ENCODE measurements around the gene SARS2.
"Not testable (repeated sequence)": the region's sequence is repeated elsewhere in the genome, so short reads cannot be mapped to it uniquely, and the experiment has no call there.

SARS2 gene

GRCh38 chr19:38945562-38946228 is 15.1 kb upstream of the SARS2 start:
- Histone ChIP-seq H3K9ac (ENCODE audit: low read length) (no peak overlapping the region), H3K27ac (ENCODE audit: low read depth, low read length) (no peak overlapping the region)

GRCh38 chr19:38944981-38945506 is 14.5 kb upstream of the SARS2 start:
- H3K4me3 ChIP-seq (ENCODE audit: low read depth, low read length), result no peak overlapping the region
- H3K27ac ChIP-seq (ENCODE audit: low read depth, low read length), result no peak overlapping the region
- no peak overlapping the region for H3K9ac ChIP-seq (ENCODE audit: low read length)
- peaks cover 7% of the 10 kb centered on the region for H3K36me3 ChIP-seq (ENCODE audit: control insufficient read depth, insufficient read depth, low read length)
- H3K27me3 ChIP-seq (ENCODE audit: control insufficient read depth, insufficient read depth, low read length), result no peaks in the 10 kb centered on the region
- no peaks in the 10 kb centered on the region for H3K9me3 ChIP-seq (ENCODE audit: control insufficient read depth, insufficient read depth, low read depth, low read length)
- no peaks in the 10 kb centered on the region for H3K4me1 ChIP-seq (ENCODE audit: control insufficient read depth, insufficient read depth, low read length)

More at GRCh38 chr19:38945562-38946228, 15.1 kb upstream of the SARS2 start:
- Histone ChIP-seq H3K36me3 (ENCODE audit: control insufficient read depth, insufficient read depth, low read length) (peaks cover 7% of the 10 kb centered on the region), H3K4me3 (ENCODE audit: low read depth, low read length) (no peak overlapping the region), H3K4me1 (ENCODE audit: control insufficient read depth, insufficient read depth, low read length) (no peaks in the 10 kb centered on the region), H3K27me3 (ENCODE audit: control insufficient read depth, insufficient read depth, low read length) (no peaks in the 10 kb centered on the region), H3K9me3 (ENCODE audit: control insufficient read depth, insufficient read depth, low read depth, low read length) (no peaks in the 10 kb centered on the region)

GRCh38 chr19:38942471-38943181 is 12.1 kb upstream of the SARS2 start:
- no peaks in the 10 kb centered on the region for H3K4me1 ChIP-seq (ENCODE audit: control insufficient read depth, insufficient read depth, low read length)
- no peak overlapping the region for H3K4me3 ChIP-seq (ENCODE audit: low read depth, low read length)
- H3K27me3 ChIP-seq (ENCODE audit: control insufficient read depth, insufficient read depth, low read length), result no peaks in the 10 kb centered on the region
- no peaks in the 10 kb centered on the region for H3K9me3 ChIP-seq (ENCODE audit: control insufficient read depth, insufficient read depth, low read depth, low read length)
- no peak overlapping the region for H3K27ac ChIP-seq (ENCODE audit: low read depth, low read length)
- no peak overlapping the region for H3K9ac ChIP-seq (ENCODE audit: low read length)
- H3K36me3 ChIP-seq (ENCODE audit: control insufficient read depth, insufficient read depth, low read length), result peaks cover 7% of the 10 kb centered on the region

- Histone ChIP-seq H3K4me1 (ENCODE audit: control insufficient read depth, insufficient read depth, low read length) (no peaks in the 10 kb centered on the region), H3K4me3 (ENCODE audit: low read depth, low read length) (no peak overlapping the region), H3K9me3 (ENCODE audit: control insufficient read depth, insufficient read depth, low read depth, low read length) (no peaks in the 10 kb centered on the region), H3K27me3 (ENCODE audit: control insufficient read depth, insufficient read depth, low read length) (no peaks in the 10 kb centered on the region), H3K27ac (ENCODE audit: low read depth, low read length) (no peak overlapping the region), H3K9ac (ENCODE audit: low read length) (no peak overlapping the region), H3K36me3 (ENCODE audit: control insufficient read depth, insufficient read depth, low read length) (peaks cover 7% of the 10 kb centered on the region)
Measured at GRCh38 chr19:38941979-38942378, 11.4 kb upstream of the SARS2 start.

GRCh38 chr19:38941466-38941865 is 10.9 kb upstream of the SARS2 start:
- not testable (repeated sequence) for H3K9me3 ChIP-seq (ENCODE audit: control insufficient read depth, insufficient read depth, low read depth, low read length); H3K27me3 ChIP-seq (ENCODE audit: control insufficient read depth, insufficient read depth, low read length); H3K36me3 ChIP-seq (ENCODE audit: control insufficient read depth, insufficient read depth, low read length); H3K9ac ChIP-seq (ENCODE audit: low read length); H3K4me3 ChIP-seq (ENCODE audit: low read depth, low read length); H3K27ac ChIP-seq (ENCODE audit: low read depth, low read length); H3K4me1 ChIP-seq (ENCODE audit: control insufficient read depth, insufficient read depth, low read length)

GRCh38 chr19:38939957-38940356 is 9.4 kb upstream of the SARS2 start:
- H3K9ac ChIP-seq (ENCODE audit: low read length), result no peak overlapping the region
- no peaks in the 10 kb centered on the region for H3K4me1 ChIP-seq (ENCODE audit: control insufficient read depth, insufficient read depth, low read length)
- peaks cover 7% of the 10 kb centered on the region for H3K36me3 ChIP-seq (ENCODE audit: control insufficient read depth, insufficient read depth, low read length)
- H3K9me3 ChIP-seq (ENCODE audit: control insufficient read depth, insufficient read depth, low read depth, low read length), result peaks cover 11% of the 10 kb centered on the region
- H3K27me3 ChIP-seq (ENCODE audit: control insufficient read depth, insufficient read depth, low read length), result no peaks in the 10 kb centered on the region
- H3K27ac ChIP-seq (ENCODE audit: low read depth, low read length), result no peak overlapping the region
- H3K4me3 ChIP-seq (ENCODE audit: low read depth, low read length), result no peak overlapping the region

GRCh38 chr19:38933544-38933943 is 3.0 kb upstream of the SARS2 start:
- no peak overlapping the region for H3K4me3 ChIP-seq (ENCODE audit: low read depth, low read length)
- H3K27me3 ChIP-seq (ENCODE audit: control insufficient read depth, insufficient read depth, low read length), result no peaks in the 10 kb centered on the region
- peaks cover 28% of the 10 kb centered on the region for H3K36me3 ChIP-seq (ENCODE audit: control insufficient read depth, insufficient read depth, low read length)
- H3K9me3 ChIP-seq (ENCODE audit: control insufficient read depth, insufficient read depth, low read depth, low read length), result peaks cover 24% of the 10 kb centered on the region
- H3K4me1 ChIP-seq (ENCODE audit: control insufficient read depth, insufficient read depth, low read length), result 0 out of 2 replicates have a peak, but pooled peaks cover 7% of the 10 kb centered on the region
- no peak overlapping the region for H3K27ac ChIP-seq (ENCODE audit: low read depth, low read length)
- H3K9ac ChIP-seq (ENCODE audit: low read length), result no peak overlapping the region

- H3K9ac ChIP-seq (ENCODE audit: low read length), result no peak overlapping the region
- no peak overlapping the region for H3K27ac ChIP-seq (ENCODE audit: low read depth, low read length)
Measured at GRCh38 chr19:38932425-38933179, 2.0 kb upstream of the SARS2 start.

GRCh38 chr19:38931521-38931793 is 894 bp upstream of the SARS2 start:
- Histone ChIP-seq H3K4me3 (ENCODE audit: low read depth, low read length) (peak overlapping the region; percentile 79), H3K9ac (ENCODE audit: low read length) (peak overlapping the region; percentile 95), H3K36me3 (ENCODE audit: control insufficient read depth, insufficient read depth, low read length) (peaks cover 32% of the 10 kb centered on the region), H3K9me3 (ENCODE audit: control insufficient read depth, insufficient read depth, low read depth, low read length) (peaks cover 24% of the 10 kb centered on the region), H3K27me3 (ENCODE audit: control insufficient read depth, insufficient read depth, low read length) (no peaks in the 10 kb centered on the region), H3K27ac (ENCODE audit: low read depth, low read length) (no peak overlapping the region; the same call in 1 of the 2 replicates), H3K4me1 (ENCODE audit: control insufficient read depth, insufficient read depth, low read length) (0 out of 2 replicates have a peak, but pooled peaks cover 7% of the 10 kb centered on the region)

More at GRCh38 chr19:38932425-38933179, 2.0 kb upstream of the SARS2 start:
- Histone ChIP-seq H3K27me3 (ENCODE audit: control insufficient read depth, insufficient read depth, low read length) (no peaks in the 10 kb centered on the region), H3K36me3 (ENCODE audit: control insufficient read depth, insufficient read depth, low read length) (peaks cover 32% of the 10 kb centered on the region), H3K9me3 (ENCODE audit: control insufficient read depth, insufficient read depth, low read depth, low read length) (peaks cover 24% of the 10 kb centered on the region), H3K4me1 (ENCODE audit: control insufficient read depth, insufficient read depth, low read length) (0 out of 2 replicates have a peak, but pooled peaks cover 7% of the 10 kb centered on the region), H3K4me3 (ENCODE audit: low read depth, low read length) (no peak overlapping the region)

- Histone ChIP-seq H3K9ac (ENCODE audit: low read length) (peak within 1 kb of the TSS; percentile 95), H3K27me3 (ENCODE audit: control insufficient read depth, insufficient read depth, low read length) (no peaks in the 10 kb centered on the region), H3K9me3 (ENCODE audit: control insufficient read depth, insufficient read depth, low read depth, low read length) (peaks cover 22% of the 10 kb centered on the region), H3K4me1 (ENCODE audit: control insufficient read depth, insufficient read depth, low read length) (0 out of 2 replicates have a peak, but pooled peaks cover 7% of the 10 kb centered on the region), H3K27ac (ENCODE audit: low read depth, low read length) (peak within 1 kb of the TSS; percentile 94), H3K36me3 (ENCODE audit: control insufficient read depth, insufficient read depth, low read length) (peaks cover 36% of the 10 kb centered on the region), H3K4me3 (ENCODE audit: low read depth, low read length) (peak within 1 kb of the TSS; percentile 79)
Measured at GRCh38 chr19:38930776-38931520, 385 bp upstream of the SARS2 start, which contains the start of gene MRPS12. TSS of gene MRPS12 (plus strand) at chr19:38930944. CDS start at chr19:38931295, 351 bp downstream.

Measured in HUES6 (cell line).